HG03095 (cell line): ENCODE measurements around the gene AGAP4.
"Not testable (repeated sequence)": the region's sequence is repeated elsewhere in the genome, so short reads cannot be mapped to it uniquely, and the experiment has no call there.

Experiments
- ATAC-seq: cut with Tn5 transposase; IDR thresholded peaks from one replicate; pipeline ENCODE4 v1.9.1; 2021; ENCODE audit warnings: moderate library complexity; ENCODE audit not compliant: unreplicated experiment

The AGAP4 gene

DNA sequence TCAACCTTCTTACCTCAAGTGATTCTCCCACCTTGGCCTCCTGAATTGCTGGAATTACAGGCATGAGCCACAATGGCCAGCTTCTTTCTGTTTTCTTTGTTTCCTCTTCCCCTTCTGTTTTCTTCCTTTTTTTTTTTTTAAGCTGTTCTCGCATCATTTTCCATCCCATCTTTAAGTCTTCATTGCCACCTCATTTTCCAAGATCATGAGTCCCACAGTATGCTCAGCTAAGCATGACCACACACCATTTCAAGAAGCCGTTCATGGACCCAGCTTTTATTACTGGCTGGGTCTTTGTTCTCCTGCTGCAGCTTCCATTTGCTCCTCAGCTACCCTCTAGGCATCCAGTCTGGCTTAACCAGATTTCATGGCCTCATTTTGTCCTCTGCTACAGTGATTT lies 52.5 kb downstream of the AGAP4 start:
- not testable (repeated sequence) for ATAC-seq

DNA sequence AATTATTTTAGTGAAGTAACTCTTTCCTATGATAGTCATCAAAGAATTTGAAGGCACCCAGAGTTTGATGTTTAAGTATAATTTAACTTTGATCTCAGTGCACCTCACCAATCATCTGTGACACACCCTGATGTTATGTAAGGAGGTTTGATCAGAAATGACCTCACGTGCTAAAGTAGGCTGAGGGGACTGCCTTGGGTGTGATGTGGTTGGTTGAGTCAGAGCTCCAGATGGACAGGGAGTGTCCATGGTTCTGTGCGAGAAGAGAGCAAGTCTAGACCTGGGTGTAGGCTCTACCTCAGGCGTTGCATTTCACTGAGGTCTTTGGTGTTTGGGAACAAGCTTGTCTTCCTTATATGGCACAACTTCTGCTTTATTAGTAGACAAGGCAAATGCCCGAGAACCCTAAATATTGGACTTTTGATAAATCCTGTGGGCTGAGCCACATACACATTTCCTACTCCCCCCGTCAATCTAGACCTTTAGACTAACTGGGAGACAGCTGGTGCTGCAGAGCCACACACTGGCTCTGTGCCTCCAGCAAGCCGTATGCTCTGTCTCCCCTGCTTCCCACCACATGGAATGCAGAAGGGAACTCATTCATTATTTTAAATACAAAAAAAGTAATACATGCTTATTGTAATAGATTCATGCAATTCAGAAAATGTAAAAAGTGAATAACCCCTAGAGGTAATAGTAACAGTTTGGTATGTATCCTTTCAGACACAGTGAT lies 56.4 kb downstream of the AGAP4 start:
- ATAC-seq = not testable (repeated sequence)

DNA sequence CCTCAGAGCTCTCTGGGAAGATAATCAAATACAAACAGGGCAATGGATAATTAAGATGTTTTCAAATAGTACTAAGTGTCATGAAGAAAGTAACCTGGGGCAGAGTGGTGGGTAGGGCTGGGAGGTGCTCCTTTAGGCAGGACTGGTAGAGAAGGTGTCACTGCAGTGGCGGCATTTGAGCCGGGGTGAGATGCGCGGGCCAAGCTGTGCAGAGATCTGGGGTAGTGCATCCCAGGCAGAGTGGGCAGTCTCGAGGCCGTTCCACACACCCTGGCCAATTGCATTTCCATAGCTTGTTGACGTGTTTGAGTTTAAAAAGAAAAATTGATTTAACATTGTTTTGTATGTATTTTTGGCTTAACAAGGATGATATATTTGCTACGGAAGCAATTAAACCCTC lies 57.3 kb downstream of the AGAP4 start:
- not testable (repeated sequence) for ATAC-seq

DNA sequence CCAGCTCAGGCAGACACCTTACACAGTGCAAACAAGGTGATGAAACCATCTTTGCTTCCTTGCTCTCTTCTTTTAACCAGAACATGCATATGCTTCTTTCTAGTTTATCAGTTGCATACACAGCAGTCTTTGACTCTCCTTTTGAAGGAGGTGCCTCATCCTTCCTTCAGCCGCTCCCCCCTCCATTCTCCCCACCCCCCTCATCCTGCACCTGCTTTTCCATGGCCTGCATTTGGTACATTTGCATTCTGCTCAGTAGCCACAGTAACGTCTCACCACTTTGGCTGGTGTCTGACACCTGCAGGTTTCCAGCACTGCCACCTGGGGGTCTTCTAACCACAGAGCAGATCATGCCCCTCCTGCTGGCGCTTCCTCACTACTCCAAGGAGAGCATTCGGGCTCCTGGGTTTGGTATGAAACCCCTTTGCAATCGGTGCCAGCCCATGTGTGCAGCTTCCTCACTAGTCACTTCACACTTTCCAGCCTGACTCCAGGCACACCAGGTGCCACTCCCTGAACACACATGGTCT lies 60.0 kb downstream of the AGAP4 start:
- not testable (repeated sequence) for ATAC-seq

DNA sequence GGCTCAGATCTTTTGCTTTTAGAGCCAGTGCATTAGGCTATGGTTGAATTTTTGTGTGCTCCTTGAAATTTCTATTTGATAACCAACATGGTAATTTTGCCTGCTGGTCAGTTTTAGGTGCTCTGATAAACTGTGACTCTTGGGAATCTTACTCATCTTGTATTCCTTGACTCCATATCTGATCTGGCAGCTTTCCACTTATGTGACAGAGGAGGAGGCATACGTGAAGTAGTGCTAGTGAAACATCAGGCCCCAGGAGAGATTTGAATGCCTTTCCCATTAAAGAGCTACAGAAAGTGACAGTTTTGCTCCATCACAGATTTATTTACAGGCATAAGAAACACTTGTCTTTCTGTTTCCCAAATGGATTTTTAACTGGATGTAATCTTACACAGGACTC lies 61.1 kb downstream of the AGAP4 start:
- not testable (repeated sequence) for ATAC-seq
